Calu3 (cell line): ENCODE measurements around the gene OASL. TPM values are rescaled to one million over a fixed set of nuclear protein-coding genes. Genes with fewer than 3 reads are reported as not detected.

Experiments
- BruUV-seq: library from RNA; stranded (reverse); fragments of 400-500 nt; replicated peaks from 2 replicates; lab custom pipeline; 2021; lab: Mats Ljungman, UMichigan
- CTCF ChIA-PET: fragments of 300-600 bp; sonication (Branson Sonifier 250); formaldehyde crosslinking; loops from one replicate; lab custom pipeline; 2022; ENCODE audit warnings: antibody characterized with exemption; lab: Charles Lee
- DNase-seq: peaks from one replicate; pipeline ENCODE4 v3.0.0; 2022
- H3K27ac Mint-ChIP-seq: one replicate; pipeline ENCODE4 v1.8.0; 2022; ENCODE audit warnings: mixed read lengths; ENCODE audit not compliant: unreplicated experiment
- H3K27me3 Mint-ChIP-seq: one replicate; pipeline ENCODE4 v1.8.0; 2022; ENCODE audit warnings: mixed read lengths; ENCODE audit not compliant: unreplicated experiment
- H3K36me3 Mint-ChIP-seq: one replicate; pipeline ENCODE4 v1.8.0; 2022; ENCODE audit warnings: mild to moderate bottlenecking, moderate library complexity, mixed read lengths; ENCODE audit not compliant: insufficient read depth, unreplicated experiment
- H3K4me1 Mint-ChIP-seq: one replicate; pipeline ENCODE4 v1.8.0; 2022; ENCODE audit warnings: mild to moderate bottlenecking, low read depth, mixed read lengths; ENCODE audit not compliant: unreplicated experiment
- H3K4me3 Mint-ChIP-seq: one replicate; pipeline ENCODE4 v1.8.0; 2022; ENCODE audit warnings: mild to moderate bottlenecking, low read depth, moderate library complexity, mixed read lengths; ENCODE audit not compliant: unreplicated experiment
- H3K9me3 Mint-ChIP-seq: one replicate; pipeline ENCODE4 v1.8.0; 2022; ENCODE audit warnings: low read depth, mixed read lengths; ENCODE audit not compliant: unreplicated experiment
- CTCF ChIP-seq: fragments of 200-600 bp; IDR thresholded peaks from one replicate; pipeline ENCODE4 v1.8.0; 2022; ENCODE audit warnings: antibody characterized with exemption; ENCODE audit not compliant: unreplicated experiment
- intact Hi-C: fragments of 100-400 bp; cut with micrococcal nuclease; formaldehyde crosslinking; loops from one replicate; pipeline ENCODE4 v1.10.0; 2022; ENCODE audit not compliant: unreplicated experiment
- total RNA-seq: library from RNA; stranded (reverse); gene quantifications from 2 replicates; pipeline ENCODE4 v1.2.3, GENCODE V29; 2022

The OASL gene
- total RNA-seq, 1 experiment from 2014 or later = 73.7 TPM

- intact Hi-C loops = no loop called here
- no TSS peak for BruUV-seq
- no peak overlapping the region for H3K4me3 Mint-ChIP-seq
- TF ChIP-seq CTCF = no peak
- CTCF ChIA-PET = no interaction called here
- no peaks in the 10 kb centered on the region for H3K36me3 Mint-ChIP-seq
- no peaks in the 10 kb centered on the region for H3K4me1 Mint-ChIP-seq
- H3K9me3 Mint-ChIP-seq = no peaks in the 10 kb centered on the region
- no peak overlapping the region for H3K27ac Mint-ChIP-seq
- peaks cover 46% of the 10 kb centered on the region for H3K27me3 Mint-ChIP-seq
- no peak for DNase-seq
These were observed 46.7 kb upstream of the OASL start for GRCh38 chr12:121085506-121086353.

GRCh38 chr12:121085069-121085468, 46.0 kb upstream of the OASL start:
- no TSS peak for BruUV-seq
- no peaks in the 10 kb centered on the region for H3K9me3 Mint-ChIP-seq
- no peaks in the 10 kb centered on the region for H3K4me1 Mint-ChIP-seq
- intact Hi-C loops = no loop called here
- TF ChIP-seq CTCF = no peak
- no peak for DNase-seq
- peaks cover 40% of the 10 kb centered on the region for H3K27me3 Mint-ChIP-seq
- CTCF ChIA-PET = no interaction called here
- H3K36me3 Mint-ChIP-seq = no peaks in the 10 kb centered on the region
- no peak overlapping the region for H3K4me3 Mint-ChIP-seq
- H3K27ac Mint-ChIP-seq = no peak overlapping the region

GRCh38 chr12:121084229-121084628, 45.2 kb upstream of the OASL start:
- peaks cover 38% of the 10 kb centered on the region for H3K27me3 Mint-ChIP-seq
- no peaks in the 10 kb centered on the region for H3K4me1 Mint-ChIP-seq
- DNase-seq = no peak
- no peak overlapping the region for H3K27ac Mint-ChIP-seq
- no TSS peak for BruUV-seq
- no peak overlapping the region for H3K4me3 Mint-ChIP-seq
- no peaks in the 10 kb centered on the region for H3K9me3 Mint-ChIP-seq
- intact Hi-C loops = no loop called here
- CTCF ChIA-PET = no interaction called here
- no peaks in the 10 kb centered on the region for H3K36me3 Mint-ChIP-seq
- no peak for TF ChIP-seq CTCF

- no TSS peak for BruUV-seq
- no peak for TF ChIP-seq CTCF
- H3K36me3 Mint-ChIP-seq = no peaks in the 10 kb centered on the region
- no peak for DNase-seq
- no peaks in the 10 kb centered on the region for H3K4me1 Mint-ChIP-seq
- no peaks in the 10 kb centered on the region for H3K9me3 Mint-ChIP-seq
- CTCF ChIA-PET = no interaction called here
- H3K27me3 Mint-ChIP-seq = peaks cover 21% of the 10 kb centered on the region
- no peak overlapping the region for H3K4me3 Mint-ChIP-seq
- intact Hi-C loops = no loop called here
- no peak overlapping the region for H3K27ac Mint-ChIP-seq
These were observed 41.9 kb upstream of the OASL start for GRCh38 chr12:121080909-121081308.
